ENCODE results near the gene GRID1.
"Not testable (repeated sequence)": the region's sequence is repeated elsewhere in the genome, so short reads cannot be mapped to it uniquely, and the experiment has no call there.

GRID1 gene

GRCh38 chr10:85950921-85951320 is 415.7 kb downstream of the GRID1 start:
- no peak overlapping the region for H3K4me3 ChIP-seq (ENCODE audit: control insufficient read depth, low read depth, low read length)
- no peak for DNase-seq (ENCODE audit: low read depth)
- TF ChIP-seq CTCF (conservative IDR thresholded peaks at IDR 0.05; ENCODE audit: control insufficient read depth, insufficient read depth, low read depth, low read length), result no peak

GRCh38 chr10:85946713-85947326 is 419.8 kb downstream of the GRID1 start:
- no peak for TF ChIP-seq CTCF (conservative IDR thresholded peaks at IDR 0.05; ENCODE audit: control insufficient read depth, insufficient read depth, low read depth, low read length)
- no peak for DNase-seq (ENCODE audit: low read depth)
- no peak overlapping the region for H3K4me3 ChIP-seq (ENCODE audit: control insufficient read depth, low read depth, low read length)

- H3K4me3 ChIP-seq (ENCODE audit: control insufficient read depth, low read depth, low read length), result no peak overlapping the region
- TF ChIP-seq CTCF (conservative IDR thresholded peaks at IDR 0.05; ENCODE audit: control insufficient read depth, insufficient read depth, low read depth, low read length), result no peak
- no peak for DNase-seq (ENCODE audit: low read depth)
These were observed 430.4 kb downstream of the GRID1 start for GRCh38 chr10:85936161-85936560.

DNA sequence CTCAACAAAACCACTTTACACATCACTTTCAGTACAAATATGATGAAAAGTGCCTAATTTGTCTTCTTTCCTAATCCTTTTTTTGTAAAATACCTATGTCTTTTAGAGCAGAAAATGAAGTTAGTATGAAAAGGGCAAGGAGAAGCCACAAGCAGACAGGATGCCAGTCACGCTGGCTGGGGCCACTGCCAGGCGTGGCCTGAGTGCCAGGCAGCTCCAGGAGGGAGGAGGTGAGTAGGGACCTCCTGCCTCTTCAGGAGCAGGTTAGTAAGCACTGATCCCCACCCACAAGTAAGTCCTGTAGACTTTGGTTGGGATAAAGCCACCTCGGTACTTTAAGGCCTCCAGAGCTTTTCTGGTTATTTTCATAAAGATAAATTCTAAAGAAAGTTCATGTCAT is 432.0 kb downstream of the GRID1 start:
- no peak overlapping the region for H3K4me3 ChIP-seq (ENCODE audit: control insufficient read depth, low read depth, low read length)
- TF ChIP-seq CTCF (conservative IDR thresholded peaks at IDR 0.05; ENCODE audit: control insufficient read depth, insufficient read depth, low read depth, low read length), result no peak
- DNase-seq (ENCODE audit: low read depth), result no peak

DNA sequence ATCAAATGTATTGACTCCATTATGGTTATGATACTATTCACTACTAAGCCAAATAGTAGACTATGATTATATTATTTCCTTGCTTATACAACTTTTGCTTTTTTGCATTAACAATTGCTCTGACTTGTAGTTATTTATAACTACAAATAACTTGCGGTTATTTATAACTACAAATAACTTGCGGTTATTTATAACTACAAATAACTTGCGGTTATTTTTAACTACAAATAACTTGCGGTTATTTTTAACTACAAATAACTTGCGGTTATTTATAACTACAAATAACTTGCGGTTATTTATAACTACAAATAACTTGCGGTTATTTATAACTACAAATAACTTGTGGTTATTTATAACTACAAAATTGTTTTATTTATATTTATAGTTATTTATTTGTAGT is 436.6 kb downstream of the GRID1 start:
- DNase-seq (ENCODE audit: low read depth), result not testable (repeated sequence)

DNA sequence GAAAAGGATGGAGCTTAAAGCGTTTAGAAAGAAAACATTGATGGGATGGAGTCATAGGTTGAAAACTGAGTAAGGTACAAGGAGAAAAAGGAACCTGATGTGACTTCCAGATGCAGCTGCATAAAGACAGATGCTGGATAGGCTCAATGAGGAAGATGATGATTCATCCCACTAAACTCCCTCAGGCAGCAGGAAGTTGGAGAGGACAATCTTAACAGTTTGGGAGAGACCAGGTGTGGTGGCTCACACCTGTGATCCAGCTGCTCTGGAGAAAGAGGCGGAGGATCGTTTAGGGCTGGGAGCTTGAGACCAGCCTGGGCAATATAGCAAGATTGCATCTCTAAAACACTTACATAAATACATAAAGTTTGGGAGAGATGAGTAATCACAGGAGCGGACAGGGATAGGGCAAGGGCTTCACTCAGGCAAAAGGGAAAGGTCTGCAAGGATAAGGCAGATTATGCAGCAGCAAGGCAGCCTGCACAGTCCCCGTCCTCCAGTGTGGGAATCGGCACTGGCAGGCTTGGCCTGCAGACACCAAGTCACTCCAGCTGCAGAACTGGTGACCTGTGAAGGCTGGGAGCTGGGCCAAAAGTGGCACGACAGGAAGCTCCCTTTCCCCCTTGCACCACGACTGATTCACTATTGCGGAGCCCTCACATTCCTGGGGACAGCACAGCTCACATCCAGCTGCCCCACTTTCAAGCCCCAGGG is 438.5 kb downstream of the GRID1 start:
- no peak for DNase-seq (ENCODE audit: low read depth)
- H3K4me3 ChIP-seq (ENCODE audit: control insufficient read depth, low read depth, low read length), result no peak overlapping the region
- TF ChIP-seq CTCF (conservative IDR thresholded peaks at IDR 0.05; ENCODE audit: control insufficient read depth, insufficient read depth, low read depth, low read length), result no peak

More for the DNA sequence above, 436.6 kb downstream of the GRID1 start:
- H3K4me3 ChIP-seq (ENCODE audit: control insufficient read depth, low read depth, low read length), result not testable (repeated sequence)

- no peak overlapping the region for H3K4me3 ChIP-seq (ENCODE audit: control insufficient read depth, low read depth, low read length)
- no peak for DNase-seq (ENCODE audit: low read depth)
- no peak for TF ChIP-seq CTCF (conservative IDR thresholded peaks at IDR 0.05; ENCODE audit: control insufficient read depth, insufficient read depth, low read depth, low read length)
These were observed 439.6 kb downstream of the GRID1 start for GRCh38 chr10:85926986-85927385.

Data from fibroblast of mammary gland (primary cell).